ENCODE data around the gene LINGO1. TPM values are rescaled to one million over a fixed set of nuclear protein-coding genes. Genes with fewer than 3 reads are reported as not detected.

Gene LINGO1
- polyA plus RNA-seq, 2 of the 4 experiments (the other 2 are of a cell fraction): 2.2 to 3.3 TPM

GRCh38 chr15:77566092-77566491 lies 66.6 kb downstream of the LINGO1 start:
- 60% methylated on average over 4 of the region's 4 CpGs for WGBS (ENCODE audit: missing lambda C conversion rate)
- POLR2A ChIA-PET: no interaction called here
- no peak for ATAC-seq
- DNase-seq (ENCODE audit: low read depth in 1 of 2, low spot score in 1 of 2): no peak
- H3K4me2 ChIP-seq: no peak overlapping the region
- TF ChIP-seq MYC (IDR thresholded peaks at IDR 0.05; ENCODE audit: borderline replicate concordance, low read length): no peak
- no peaks in the 10 kb centered on the region for H3K4me1 ChIP-seq
- H3K27ac ChIP-seq: no peak overlapping the region
- CTCF ChIA-PET: interaction anchor here (0.6 to 11.4 kb wide), 4 partner anchors 14 to 664 kb away, joined by 3 to 70 read pairs (median 3); no protein-coding TSS in a partner anchor
- H3K9me3 ChIP-seq: no peaks in the 10 kb centered on the region
- no peak overlapping the region for H3K4me3 ChIP-seq
- no peak for FAIRE-seq

DNA sequence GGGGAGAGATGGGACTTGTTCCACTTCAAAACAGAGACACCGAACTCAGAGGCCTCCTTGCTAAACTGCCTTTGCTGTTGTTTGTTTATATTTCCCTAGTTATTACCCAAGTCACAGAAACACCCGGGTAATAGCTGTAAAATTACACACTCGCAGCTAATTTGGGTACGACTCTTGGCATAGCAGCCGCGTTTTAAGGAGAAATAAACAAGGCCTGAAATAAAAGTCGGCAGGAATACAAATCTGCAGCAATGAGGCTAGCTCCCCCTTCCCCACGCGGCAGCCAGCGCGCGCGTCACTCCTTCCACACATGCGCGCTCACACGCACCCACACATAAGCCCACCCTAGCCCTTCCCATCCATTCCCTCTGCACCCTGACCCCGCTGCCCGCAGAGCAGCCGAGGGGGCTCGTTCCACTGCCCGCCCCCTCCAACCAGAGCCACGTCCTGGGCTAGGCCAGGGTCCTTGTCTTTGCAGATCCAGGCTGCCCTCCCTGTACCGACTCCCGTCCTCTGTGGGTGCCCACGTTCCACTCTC lies 67.3 kb downstream of the LINGO1 start:
- WGBS (ENCODE audit: missing lambda C conversion rate): 80% methylated on average over 25 of the region's 25 CpGs
- H3K27ac ChIP-seq: no peak overlapping the region
- ChIA-PET CTCF (interaction anchor here (1.1 to 11.4 kb wide), 2 partner anchors 15 to 21 kb away, joined by 3 to 70 read pairs; no protein-coding TSS in a partner anchor), POLR2A (no interaction called here)
- no peaks in the 10 kb centered on the region for H3K9me3 ChIP-seq
- H3K4me3 ChIP-seq: no peak overlapping the region
- no peaks in the 10 kb centered on the region for H3K4me1 ChIP-seq
- FAIRE-seq (no peak), ATAC-seq (no peak), DNase-seq (ENCODE audit: low read depth in 1 of 2, low spot score in 1 of 2) (no peak)
- no peak overlapping the region for H3K4me2 ChIP-seq
- TF ChIP-seq MAX (IDR thresholded peaks at IDR 0.05): no peak
- TF ChIP-seq HEYL (CRISPR knock-in tag; IDR thresholded peaks at IDR 0.05): no peak
- no peak for TF ChIP-seq FOSL2 (IDR thresholded peaks at IDR 0.05)
- TF ChIP-seq FOSL2 (CRISPR knock-in tag; IDR thresholded peaks at IDR 0.05): no peak
- no peak for TF ChIP-seq HDAC2 (IDR thresholded peaks at IDR 0.05)
- TF ChIP-seq RNF2 (IDR thresholded peaks at IDR 0.05; ENCODE audit: borderline replicate concordance, low read depth): no peak
- TF ChIP-seq, protein P1, sequence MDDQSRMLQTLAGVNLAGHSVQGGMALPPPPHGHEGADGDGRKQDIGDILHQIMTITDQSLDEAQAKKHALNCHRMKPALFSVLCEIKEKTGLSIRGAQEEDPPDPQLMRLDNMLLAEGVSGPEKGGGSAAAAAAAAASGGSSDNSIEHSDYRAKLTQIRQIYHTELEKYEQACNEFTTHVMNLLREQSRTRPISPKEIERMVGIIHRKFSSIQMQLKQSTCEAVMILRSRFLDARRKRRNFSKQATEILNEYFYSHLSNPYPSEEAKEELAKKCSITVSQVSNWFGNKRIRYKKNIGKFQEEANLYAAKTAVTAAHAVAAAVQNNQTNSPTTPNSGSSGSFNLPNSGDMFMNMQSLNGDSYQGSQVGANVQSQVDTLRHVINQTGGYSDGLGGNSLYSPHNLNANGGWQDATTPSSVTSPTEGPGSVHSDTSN (IDR thresholded peaks at IDR 0.05): no peak
- no peak for TF ChIP-seq KDM5A (IDR thresholded peaks at IDR 0.05)

- ATAC-seq: no peak
- H3K9me3 ChIP-seq: no peaks in the 10 kb centered on the region
- no peak for DNase-seq (ENCODE audit: low read depth in 1 of 2, low spot score in 1 of 2)
Observed at GRCh38 chr15:77564938-77565337, 67.8 kb downstream of the LINGO1 start.

DNA sequence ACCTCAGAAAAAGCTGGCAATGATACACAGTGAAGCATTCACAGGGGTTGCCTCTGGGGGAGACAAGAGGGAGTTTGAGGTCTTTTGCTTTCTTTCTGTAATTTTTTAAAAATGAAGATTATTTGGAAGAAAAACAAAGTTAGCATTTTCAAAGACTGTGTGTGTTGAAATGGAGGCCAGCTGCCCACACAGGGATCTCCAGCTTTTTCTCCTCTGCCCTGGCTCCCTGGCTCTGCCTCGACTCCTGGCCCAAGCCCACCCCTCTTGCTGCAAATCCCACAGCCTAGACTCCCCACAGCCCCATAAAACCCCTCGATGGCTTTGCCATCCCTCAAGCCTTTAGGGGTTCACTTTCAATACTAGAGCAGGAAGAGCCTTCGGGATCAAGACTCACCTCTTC lies 68.4 kb downstream of the LINGO1 start:
- ATAC-seq (no peak), DNase-seq (ENCODE audit: low read depth in 1 of 2, low spot score in 1 of 2) (no peak), FAIRE-seq (no peak)
- Histone ChIP-seq H3K4me1 (no peaks in the 10 kb centered on the region), H3K9me3 (no peaks in the 10 kb centered on the region), H3K4me3 (no peak overlapping the region), H3K4me2 (no peak overlapping the region), H3K27ac (no peak overlapping the region)
- 51% methylated on average over 3 of the region's 3 CpGs for WGBS (ENCODE audit: missing lambda C conversion rate)
- no peak for TF ChIP-seq JUN (IDR thresholded peaks at IDR 0.05)
- TF ChIP-seq POLR2AphosphoS2 (conservative IDR thresholded peaks at IDR 0.05; ENCODE audit: low read length): no peak
- no peak for TF ChIP-seq SMC3 (IDR thresholded peaks at IDR 0.05)
- TF ChIP-seq MAX (IDR thresholded peaks at IDR 0.05): no peak
- TF ChIP-seq, protein P1 (IDR thresholded peaks at IDR 0.05): no peak
- TF ChIP-seq NPAS2 (CRISPR knock-in tag; IDR thresholded peaks at IDR 0.05; ENCODE audit: borderline replicate concordance): no peak
- POLR2A ChIA-PET: no interaction called here
- CTCF ChIA-PET: interaction anchor here (1.1 to 1.3 kb wide), 2 partner anchors 19 to 22 kb away, joined by 3 to 4 read pairs; no protein-coding TSS in a partner anchor

More at GRCh38 chr15:77564938-77565337, 67.8 kb downstream of the LINGO1 start:
- Histone ChIP-seq H3K4me2 (no peak overlapping the region), H3K4me1 (no peaks in the 10 kb centered on the region), H3K27ac (no peak overlapping the region), H3K4me3 (no peak overlapping the region)
- FAIRE-seq: no peak
- no peak for TF ChIP-seq MYC (IDR thresholded peaks at IDR 0.05; ENCODE audit: borderline replicate concordance, low read length)
- TF ChIP-seq ZC3H11A (IDR thresholded peaks at IDR 0.05): no peak
- no peak for TF ChIP-seq HDAC2 (IDR thresholded peaks at IDR 0.05)
- TF ChIP-seq CHD2 (IDR thresholded peaks at IDR 0.05; ENCODE audit: low read length, partially characterized antibody): no peak
- no peak for TF ChIP-seq SREBF2 (IDR thresholded peaks at IDR 0.05)
- TF ChIP-seq HOXA7 (CRISPR knock-in tag; IDR thresholded peaks at IDR 0.05): no peak
- TF ChIP-seq ESRRA (IDR thresholded peaks at IDR 0.05; ENCODE audit: borderline replicate concordance, low read length): no peak
- TF ChIP-seq ELK1 (IDR thresholded peaks at IDR 0.05; ENCODE audit: low read depth, low read length): no peak
- no peak for TF ChIP-seq CBX8 (IDR thresholded peaks at IDR 0.05)
- ChIA-PET POLR2A (no interaction called here), CTCF (interaction anchor here (1.1 to 11.4 kb wide), 3 partner anchors 15 to 20 kb away, joined by 3 to 70 read pairs (median 4); no protein-coding TSS in a partner anchor)
- 59% methylated on average over 9 of the region's 9 CpGs for WGBS (ENCODE audit: missing lambda C conversion rate)
